Uterus (tissue), 4 donors: Measurements from ENCODE around the gene ARMC5. TPM values are rescaled to one million over a fixed set of nuclear protein-coding genes. Genes with fewer than 3 reads are reported as not detected.
"Not testable (repeated sequence)": the region's sequence is repeated elsewhere in the genome, so short reads cannot be mapped to it uniquely, and the experiment has no call there.

Source experiments
- DNase-seq, 2 donors: peaks; one replicate each; pipeline ENCODE4 v3.0.0-alpha.2; 2019 to 2020
- H3K27ac ChIP-seq, 2 donors: fragments of 200-600 bp; sonication (generic); 1 replicate in 1 of 2; 2 replicates in 1 of 2; pipeline ENCODE4 v1.5.1; 2016 to 2018
- H3K27me3 ChIP-seq, 2 donors: fragments of 200-600 bp; sonication (generic); one replicate each; pipeline ENCODE4 v1.5.1; 2018 to 2019; ENCODE audit warnings: control low read depth in 1 of 2
- H3K36me3 ChIP-seq, 2 donors: fragments of 200-600 bp; sonication (generic); one replicate each; pipeline ENCODE4 v1.5.1; 2019; ENCODE audit warnings: control low read depth in 1 of 2
- H3K4me1 ChIP-seq, 2 donors: fragments of 200-600 bp; sonication (generic); one replicate each; pipeline ENCODE4 v1.5.1; 2018 to 2019; ENCODE audit warnings: control low read depth in 1 of 2
- H3K4me3 ChIP-seq, 2 donors: fragments of 200-600 bp; sonication (generic); 1 replicate in 1 of 2; 2 replicates in 1 of 2; pipeline ENCODE4 v1.5.1; 2018 to 2019; ENCODE audit warnings: mild to moderate bottlenecking in 1 of 2
- H3K9me3 ChIP-seq, 2 donors: fragments of 200-600 bp; sonication (generic); one replicate each; pipeline ENCODE4 v1.5.1; 2019; ENCODE audit warnings: control low read depth in 1 of 2
- POLR2A ChIP-seq, 2 donors: fragments of 450-650 bp; IDR thresholded peaks; one replicate each; pipeline ENCODE4 v1.6.1; 2016; ENCODE audit warnings: antibody characterized with exemption in 2 of 2, mild to moderate bottlenecking in 1 of 2, moderate library complexity in 1 of 2
- intact Hi-C: fragments of 100-400 bp; cut with DNase I; formaldehyde crosslinking; loops from one replicate; pipeline ENCODE4 v1.15.1; 2023; ENCODE audit warnings: low total_unique reads
- total RNA-seq, 4 donors: library from RNA; depleted of rRNA in 3 of 4; stranded (reverse); fragments of >200 nt in 3 of 4; gene quantifications; one replicate each; pipeline versions ENCODE4 v1.1.0 to v1.2.4, GENCODE V29; 2014 to 2023
- TF ChIP-seq, protein P1 (sequence below), 4 experiments: fragments of 200-600 bp in 2 of 4; fragments of 450-650 bp in 2 of 4; sonication (generic) in 2 of 4; IDR thresholded peaks; one replicate each; pipeline ENCODE4 v1.5.1; 2016 to 2019; ENCODE audit warnings: antibody characterized with exemption in 4 of 4, mild to moderate bottlenecking in 2 of 4, moderate library complexity in 1 of 4
- donor health status: DM: yes; HTN: yes; CAD: no.

Gene ARMC5
- total RNA-seq, 4 donors from 2014 or later, result 2.1 to 12.7 (median 8.0) TPM

DNA sequence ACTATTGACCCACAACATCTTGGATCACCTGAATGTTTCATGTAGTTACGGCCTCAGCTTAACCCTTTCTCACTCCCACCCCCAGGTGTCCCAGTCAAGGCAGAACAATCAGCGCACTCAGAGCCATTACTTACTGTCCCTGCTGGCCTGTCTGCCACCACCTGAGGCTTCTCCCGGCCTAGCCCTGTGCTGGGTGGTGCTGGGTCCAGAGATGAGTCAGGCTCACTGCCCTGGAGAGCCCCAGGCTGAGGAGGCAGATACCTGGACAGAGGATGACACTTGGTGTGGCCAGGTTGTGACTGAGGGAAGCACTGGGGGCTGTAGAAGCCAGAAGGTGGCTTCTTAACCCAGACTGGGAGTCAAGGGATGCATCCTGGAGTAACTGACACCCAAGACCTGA, 19.7 kb downstream of the ARMC5 start:
- intact Hi-C loops, result no loop called here
- H3K4me1 ChIP-seq, result peaks cover 0 to 7% of the 10 kb centered on the region in 2 donors

DNA sequence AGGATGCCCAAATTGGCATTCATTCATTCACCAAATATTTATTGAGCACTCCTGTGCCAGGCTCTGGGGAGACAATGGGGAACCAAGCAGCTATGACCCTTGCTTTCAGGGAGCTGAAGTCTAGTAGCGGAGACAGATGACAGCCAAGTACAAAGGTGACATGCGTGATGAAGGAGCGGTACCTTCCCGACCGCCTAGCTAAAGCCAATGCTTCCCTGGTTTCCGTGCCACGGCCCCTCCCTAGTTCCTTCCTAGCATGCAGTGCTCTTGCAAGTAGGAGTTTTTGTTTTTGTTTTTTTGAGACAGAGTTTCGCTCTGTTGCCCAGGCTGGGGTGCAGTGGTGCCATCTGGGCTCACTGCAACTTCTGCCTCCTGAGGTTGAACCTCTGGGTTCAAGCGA, 20.4 kb downstream of the ARMC5 start:
- H3K27me3 ChIP-seq, result no peaks in the 10 kb centered on the region
- H3K27ac ChIP-seq, result no peak overlapping the region
- no peaks in the 10 kb centered on the region for H3K9me3 ChIP-seq
- intact Hi-C loops, result no loop called here
- H3K4me1 ChIP-seq, result no peaks in the 10 kb centered on the region
- no peak for DNase-seq
- H3K4me3 ChIP-seq, result no peak overlapping the region
- no peaks in the 10 kb centered on the region for H3K36me3 ChIP-seq
- TF ChIP-seq POLR2A (IDR thresholded peaks at IDR 0.05), result no peak
- TF ChIP-seq, protein P1, sequence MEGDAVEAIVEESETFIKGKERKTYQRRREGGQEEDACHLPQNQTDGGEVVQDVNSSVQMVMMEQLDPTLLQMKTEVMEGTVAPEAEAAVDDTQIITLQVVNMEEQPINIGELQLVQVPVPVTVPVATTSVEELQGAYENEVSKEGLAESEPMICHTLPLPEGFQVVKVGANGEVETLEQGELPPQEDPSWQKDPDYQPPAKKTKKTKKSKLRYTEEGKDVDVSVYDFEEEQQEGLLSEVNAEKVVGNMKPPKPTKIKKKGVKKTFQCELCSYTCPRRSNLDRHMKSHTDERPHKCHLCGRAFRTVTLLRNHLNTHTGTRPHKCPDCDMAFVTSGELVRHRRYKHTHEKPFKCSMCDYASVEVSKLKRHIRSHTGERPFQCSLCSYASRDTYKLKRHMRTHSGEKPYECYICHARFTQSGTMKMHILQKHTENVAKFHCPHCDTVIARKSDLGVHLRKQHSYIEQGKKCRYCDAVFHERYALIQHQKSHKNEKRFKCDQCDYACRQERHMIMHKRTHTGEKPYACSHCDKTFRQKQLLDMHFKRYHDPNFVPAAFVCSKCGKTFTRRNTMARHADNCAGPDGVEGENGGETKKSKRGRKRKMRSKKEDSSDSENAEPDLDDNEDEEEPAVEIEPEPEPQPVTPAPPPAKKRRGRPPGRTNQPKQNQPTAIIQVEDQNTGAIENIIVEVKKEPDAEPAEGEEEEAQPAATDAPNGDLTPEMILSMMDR (IDR thresholded peaks at IDR 0.05), result no peak

More for the DNA sequence above, 19.7 kb downstream of the ARMC5 start:
- no peak overlapping the region for H3K27ac ChIP-seq
- DNase-seq, result no peak
- no peak overlapping the region for H3K4me3 ChIP-seq
- no peaks in the 10 kb centered on the region for H3K36me3 ChIP-seq
- no peaks in the 10 kb centered on the region for H3K27me3 ChIP-seq
- no peak for TF ChIP-seq POLR2A (IDR thresholded peaks at IDR 0.05)
- TF ChIP-seq, protein P1 (IDR thresholded peaks at IDR 0.05), result no peak
- no peaks in the 10 kb centered on the region for H3K9me3 ChIP-seq

GRCh38 chr16:31480851-31481536, 21.7 kb downstream of the ARMC5 start:
- intact Hi-C loops, result no loop called here

GRCh38 chr16:31483081-31483480, 23.8 kb downstream of the ARMC5 start, which contains the start of gene SLC5A2:
Gene SLC5A2, plus strand, starts transcription at chr16:31483123. Its CDS starts 14 bp downstream, at chr16:31483137.
- Histone ChIP-seq H3K36me3 (no peaks in the 10 kb centered on the region), H3K9me3 (no peaks in the 10 kb centered on the region), H3K27ac (no peak within 1 kb of the TSS), H3K4me3 (no peak within 1 kb of the TSS), H3K27me3 (no peaks in the 10 kb centered on the region), H3K4me1 (peaks cover 0 to 12% of the 10 kb centered on the region in 2 donors)
- DNase-seq, result no peak
- TF ChIP-seq, protein P1 (IDR thresholded peaks at IDR 0.05), result no peak
- TF ChIP-seq POLR2A (IDR thresholded peaks at IDR 0.05), result no peak
- intact Hi-C loops, result no loop called here

More at GRCh38 chr16:31480851-31481536, 21.7 kb downstream of the ARMC5 start:
- H3K27ac ChIP-seq, result no peak overlapping the region
- H3K4me1 ChIP-seq, result no peaks in the 10 kb centered on the region
- H3K27me3 ChIP-seq, result no peaks in the 10 kb centered on the region
- TF ChIP-seq, protein P1 (IDR thresholded peaks at IDR 0.05), result no peak
- TF ChIP-seq POLR2A (IDR thresholded peaks at IDR 0.05), result no peak
- peak in 1 of 2 donors; percentile 59 for DNase-seq
- no peaks in the 10 kb centered on the region for H3K9me3 ChIP-seq
- no peak overlapping the region for H3K4me3 ChIP-seq
- no peaks in the 10 kb centered on the region for H3K36me3 ChIP-seq

- H3K9me3 ChIP-seq, DNase-seq, H3K27me3 ChIP-seq, intact Hi-C loops, H3K27ac ChIP-seq, H3K4me3 ChIP-seq, H3K36me3 ChIP-seq: not testable (repeated sequence)
- peaks cover 0 to 20% of the 10 kb centered on the region in 2 donors for H3K4me1 ChIP-seq
Observed at GRCh38 chr16:31484048-31484447, 24.7 kb downstream of the ARMC5 start.
